Hepatocyte (in vitro differentiated cells): ENCODE measurements around the gene CYP2A7. TPM values are rescaled to one million over a fixed set of nuclear protein-coding genes. Genes with fewer than 3 reads are reported as not detected.
"Not testable (repeated sequence)": the region's sequence is repeated elsewhere in the genome, so short reads cannot be mapped to it uniquely, and the experiment has no call there.

ENCODE experiments used
- DNase-seq: peaks from one replicate; pipeline ENCODE4 v3.0.0-alpha.2; 2016; ENCODE audit warnings: low spot score
- H2AFZ ChIP-seq: fragments of 200-600 bp; sonication (generic); 2 replicates; pipeline ENCODE4 v1.6.0; 2016; ENCODE audit warnings: antibody characterized with exemption, mild to moderate bottlenecking
- H3K27ac ChIP-seq: fragments of 200-600 bp; sonication (generic); 2 replicates; pipeline ENCODE4 v1.5.1; 2016; ENCODE audit warnings: mild to moderate bottlenecking
- H3K27me3 ChIP-seq: fragments of 200-600 bp; sonication (generic); 2 replicates; pipeline ENCODE4 v1.6.1; 2016
- H3K36me3 ChIP-seq: fragments of 200-600 bp; sonication (generic); replicated peaks from 2 replicates; pipeline ENCODE4 v1.5.1; 2016; ENCODE audit warnings: low read depth; ENCODE audit not compliant: insufficient read depth
- H3K4me1 ChIP-seq: fragments of 200-600 bp; sonication (generic); 2 replicates; pipeline ENCODE4 v1.5.1; 2016; ENCODE audit warnings: mild to moderate bottlenecking, moderate library complexity; ENCODE audit not compliant: insufficient read depth
- H3K4me2 ChIP-seq: fragments of 200-600 bp; sonication (generic); 2 replicates; pipeline ENCODE4 v1.6.0; 2016
- H3K4me3 ChIP-seq: fragments of 200-600 bp; sonication (generic); 2 replicates; pipeline ENCODE4 v1.5.1; 2016; ENCODE audit warnings: mild to moderate bottlenecking
- H3K79me2 ChIP-seq: fragments of 200-600 bp; sonication (generic); 2 replicates; pipeline ENCODE4 v1.6.0; 2017; ENCODE audit warnings: mild to moderate bottlenecking
- H3K9me2 ChIP-seq: fragments of 200-600 bp; sonication (generic); replicated peaks from 2 replicates; pipeline ENCODE4 v1.6.0; 2017; ENCODE audit warnings: mild to moderate bottlenecking; ENCODE audit not compliant: insufficient read depth
- H3K9me3 ChIP-seq: fragments of 200-600 bp; sonication (generic); 2 replicates; pipeline ENCODE4 v1.5.1; 2016; ENCODE audit warnings: low read depth, mild to moderate bottlenecking
- H4K20me1 ChIP-seq: fragments of 200-600 bp; sonication (generic); 2 replicates; pipeline ENCODE4 v1.6.0; 2016; ENCODE audit warnings: mild to moderate bottlenecking; ENCODE audit not compliant: insufficient read depth, poor library complexity, severe bottlenecking
- EZH2 ChIP-seq: fragments of 200-600 bp; sonication (generic); IDR thresholded peaks from 2 replicates; pipeline ENCODE4 v1.6.1; 2016; ENCODE audit warnings: antibody characterized with exemption, mild to moderate bottlenecking, borderline replicate concordance
- WGBS: methylation state at CpG from one replicate; pipeline ENCODE4 v1.1.6; 2016; ENCODE audit warnings: low lambda C conversion rate; ENCODE audit errors: missing lambda C conversion rate; 5-methylcytosine and 5-hydroxymethylcytosine counted together
- polyA plus RNA-seq: library from polyadenylated mRNA; unstranded; fragments of >200 nt; fragmentation: Nextera tagmentation; extraction: Ambion mirVana; gene quantifications from 2 replicates; pipeline ENCODE4 v1.2.1, GENCODE V29; 2016
- total RNA-seq: library from RNA; depleted of rRNA; stranded (reverse); fragments of >200 nt; gene quantifications from 2 replicates; pipeline ENCODE4 v1.2.3, GENCODE V29; 2014
- TF ChIP-seq, protein P1 (sequence below): fragments of 200-600 bp; sonication (generic); IDR thresholded peaks from 2 replicates; pipeline ENCODE4 v1.5.1; 2016; ENCODE audit warnings: antibody characterized with exemption, mild to moderate bottlenecking; ENCODE audit not compliant: poor library complexity

CYP2A7 gene
- total and polyA plus RNA-seq, 2 experiments from 2014 or later = not detected

DNA sequence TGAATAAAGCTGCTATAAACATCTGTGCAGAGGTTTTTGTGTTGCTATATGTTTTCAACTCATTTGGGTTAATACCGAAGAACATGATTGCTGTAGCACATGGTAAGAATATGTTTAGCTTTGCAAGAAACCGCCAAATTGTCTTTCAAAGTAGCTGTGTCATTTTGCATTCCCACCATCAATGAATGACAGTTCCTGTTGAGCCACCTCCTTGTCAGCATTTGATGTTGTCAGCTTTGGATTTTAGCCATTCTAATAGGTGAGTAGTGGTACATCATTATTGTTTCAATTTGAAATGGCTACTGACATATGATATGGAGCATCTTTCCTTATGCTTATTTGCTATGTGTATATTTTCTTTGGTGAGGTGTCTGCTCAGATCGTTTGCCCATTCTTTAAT lies 40.0 kb downstream of the CYP2A7 start:
- H3K4me3 ChIP-seq, H2AFZ ChIP-seq, H4K20me1 ChIP-seq, H3K4me1 ChIP-seq, H3K27ac ChIP-seq, H3K4me2 ChIP-seq, H3K9me2 ChIP-seq, H3K9me3 ChIP-seq, DNase-seq, H3K27me3 ChIP-seq, H3K36me3 ChIP-seq, H3K79me2 ChIP-seq: not testable (repeated sequence)
- 92% methylated on average over 3 of the region's 3 CpGs for WGBS

DNA sequence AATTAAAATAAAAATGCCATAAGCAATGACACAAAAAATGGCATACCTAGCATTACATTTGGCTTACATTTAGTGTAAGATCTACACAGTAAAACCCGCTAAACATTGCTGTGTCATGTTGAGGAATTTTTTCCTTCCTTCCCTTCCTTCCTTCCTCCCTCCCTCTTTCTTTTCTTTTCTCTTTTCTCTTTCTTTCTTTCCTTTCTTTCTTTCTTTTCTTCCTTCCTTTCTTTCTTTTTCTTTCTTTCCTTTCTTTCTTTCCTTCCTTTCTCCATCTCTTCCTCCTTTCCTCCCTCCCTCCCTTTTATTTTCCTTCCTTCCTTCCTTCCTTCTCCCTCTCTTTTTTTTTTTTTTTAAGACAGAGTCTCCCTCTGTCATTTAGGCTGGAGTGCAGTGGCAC lies 43.6 kb downstream of the CYP2A7 start:
- not testable (repeated sequence) for H3K4me2 ChIP-seq, H3K27me3 ChIP-seq, H3K9me3 ChIP-seq, H3K79me2 ChIP-seq, H3K4me1 ChIP-seq, H3K27ac ChIP-seq, H3K9me2 ChIP-seq, H2AFZ ChIP-seq, H3K36me3 ChIP-seq, H4K20me1 ChIP-seq, DNase-seq, H3K4me3 ChIP-seq
- WGBS = 75% methylated on average over 1 of the region's 1 CpG

DNA sequence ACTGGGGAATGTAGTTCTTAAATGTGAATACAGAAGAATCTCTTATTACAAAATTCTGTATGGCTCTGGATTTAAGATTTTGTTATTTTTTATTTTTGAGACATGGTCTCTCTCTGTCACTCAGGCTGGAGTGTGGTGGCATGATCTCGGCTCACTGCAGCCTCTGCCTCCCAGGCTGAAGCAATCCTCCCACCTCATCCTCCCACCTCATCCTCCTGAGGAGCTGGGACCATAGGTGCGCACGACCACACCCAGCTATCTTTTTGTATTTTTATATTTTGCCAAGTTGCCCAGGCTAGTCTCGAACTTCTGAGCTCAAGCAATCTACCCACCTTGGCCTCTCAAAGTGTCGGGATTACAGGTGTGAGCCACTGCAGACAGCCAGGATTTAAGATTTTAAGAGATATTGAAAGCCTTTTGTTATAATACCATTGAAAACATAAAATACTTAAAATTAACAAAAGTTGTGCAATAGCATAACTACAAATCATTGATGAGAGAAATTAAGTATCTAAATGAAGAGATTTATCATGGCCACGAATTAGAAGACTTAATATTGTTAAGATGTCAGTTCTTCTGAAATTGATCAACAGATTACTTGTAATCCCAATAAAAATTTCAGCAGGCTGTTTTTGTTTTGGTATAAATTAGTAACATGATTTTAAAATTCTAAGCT lies 45.1 kb downstream of the CYP2A7 start:
- Histone ChIP-seq H2AFZ (no peak overlapping the region), H3K9me3 (no peaks in the 10 kb centered on the region), H3K4me2 (no peak overlapping the region), H4K20me1 (no peaks in the 10 kb centered on the region), H3K36me3 (no peaks in the 10 kb centered on the region), H3K4me1 (peaks cover 12% of the 10 kb centered on the region), H3K4me3 (no peak overlapping the region), H3K27ac (no peak overlapping the region), H3K27me3 (no peaks in the 10 kb centered on the region), H3K79me2 (no peaks in the 10 kb centered on the region), H3K9me2 (no peaks in the 10 kb centered on the region)
- no peak for DNase-seq
- TF ChIP-seq, protein P1, sequence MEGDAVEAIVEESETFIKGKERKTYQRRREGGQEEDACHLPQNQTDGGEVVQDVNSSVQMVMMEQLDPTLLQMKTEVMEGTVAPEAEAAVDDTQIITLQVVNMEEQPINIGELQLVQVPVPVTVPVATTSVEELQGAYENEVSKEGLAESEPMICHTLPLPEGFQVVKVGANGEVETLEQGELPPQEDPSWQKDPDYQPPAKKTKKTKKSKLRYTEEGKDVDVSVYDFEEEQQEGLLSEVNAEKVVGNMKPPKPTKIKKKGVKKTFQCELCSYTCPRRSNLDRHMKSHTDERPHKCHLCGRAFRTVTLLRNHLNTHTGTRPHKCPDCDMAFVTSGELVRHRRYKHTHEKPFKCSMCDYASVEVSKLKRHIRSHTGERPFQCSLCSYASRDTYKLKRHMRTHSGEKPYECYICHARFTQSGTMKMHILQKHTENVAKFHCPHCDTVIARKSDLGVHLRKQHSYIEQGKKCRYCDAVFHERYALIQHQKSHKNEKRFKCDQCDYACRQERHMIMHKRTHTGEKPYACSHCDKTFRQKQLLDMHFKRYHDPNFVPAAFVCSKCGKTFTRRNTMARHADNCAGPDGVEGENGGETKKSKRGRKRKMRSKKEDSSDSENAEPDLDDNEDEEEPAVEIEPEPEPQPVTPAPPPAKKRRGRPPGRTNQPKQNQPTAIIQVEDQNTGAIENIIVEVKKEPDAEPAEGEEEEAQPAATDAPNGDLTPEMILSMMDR = no peak
- TF ChIP-seq EZH2 = no peak
- 89% methylated on average over 6 of the region's 6 CpGs for WGBS

DNA sequence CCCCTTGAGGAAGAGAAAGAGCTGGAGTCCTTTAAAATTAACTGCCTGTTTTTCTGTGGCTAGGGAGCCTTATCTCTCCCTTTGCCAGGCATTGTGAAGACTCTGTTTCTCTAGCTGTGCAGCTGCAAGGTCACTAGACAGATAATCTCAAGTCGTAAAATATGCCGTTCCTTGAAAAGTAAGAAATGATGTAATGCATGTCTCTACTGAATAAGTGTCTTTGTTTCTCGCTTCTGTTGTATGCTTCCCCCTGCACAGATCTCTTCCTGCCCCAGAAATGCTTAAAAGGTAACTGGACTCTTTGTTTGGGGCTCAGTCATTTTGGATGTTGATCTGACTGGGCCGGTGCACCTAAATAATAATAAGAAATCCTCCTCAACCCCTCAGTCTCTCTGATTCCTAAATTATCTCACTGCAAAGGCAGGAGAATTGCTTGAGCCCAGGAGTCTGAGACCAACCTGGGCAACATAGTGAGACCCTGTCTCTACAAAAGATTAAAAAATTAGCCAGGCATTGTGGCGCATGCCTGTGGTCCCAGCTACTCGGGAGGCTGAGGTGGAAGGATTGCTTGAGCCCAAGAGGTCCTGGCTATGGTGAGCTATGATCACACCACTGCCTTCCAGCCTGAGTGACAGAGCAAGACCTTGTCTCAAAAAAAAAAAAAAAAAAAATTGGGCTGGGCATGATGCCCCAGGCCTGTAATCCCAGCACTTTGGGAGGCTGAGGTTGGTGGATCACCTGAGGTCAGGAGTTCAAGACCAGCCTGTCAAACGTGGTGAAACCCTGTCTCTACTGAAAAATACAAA lies 48.1 kb downstream of the CYP2A7 start:
- DNase-seq, H4K20me1 ChIP-seq, H2AFZ ChIP-seq, H3K36me3 ChIP-seq, H3K27me3 ChIP-seq, H3K79me2 ChIP-seq, H3K9me3 ChIP-seq, H3K9me2 ChIP-seq, H3K4me3 ChIP-seq: not testable (repeated sequence)
- H3K4me1 ChIP-seq = peaks cover 19% of the 10 kb centered on the region
- H3K27ac ChIP-seq = peak overlapping the region; percentile 97
- 50% methylated on average over 7 of the region's 7 CpGs for WGBS
- H3K4me2 ChIP-seq = peak overlapping the region; percentile 33

DNA sequence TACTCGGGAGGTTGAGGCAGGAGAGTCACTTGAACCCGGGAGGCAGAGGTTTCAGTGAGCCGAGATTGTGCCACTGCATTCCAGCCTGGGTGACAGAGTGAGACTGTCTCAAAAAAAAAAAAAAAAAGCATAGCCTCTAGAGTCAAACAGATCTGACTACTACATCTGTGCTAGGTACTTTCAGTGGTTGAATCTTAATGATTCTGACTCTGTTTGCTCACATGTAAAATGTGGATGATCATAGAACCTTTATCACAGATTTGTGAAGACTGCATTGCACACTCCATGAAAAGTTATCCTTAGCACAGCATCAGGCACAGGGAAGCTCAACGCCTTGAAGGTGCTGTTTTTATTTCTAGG lies 49.6 kb downstream of the CYP2A7 start:
- not testable (repeated sequence) for H3K27me3 ChIP-seq, H3K4me3 ChIP-seq, H3K4me2 ChIP-seq, H3K9me3 ChIP-seq, H3K9me2 ChIP-seq, H4K20me1 ChIP-seq, H3K36me3 ChIP-seq, H2AFZ ChIP-seq, H3K79me2 ChIP-seq, DNase-seq
- peak overlapping the region; percentile 91 for H3K27ac ChIP-seq
- H3K4me1 ChIP-seq = peaks cover 19% of the 10 kb centered on the region
- 72% methylated on average over 4 of the region's 4 CpGs for WGBS
